ENCODE results near the gene ATG16L1.

Gene ATG16L1

GRCh38 chr2:233251306-233252116 is at the start of gene ATG16L1 (continued):
- TF ChIP-seq HIC1 (tag by site-specific recombination; IDR thresholded peaks at IDR 0.05) = peak; percentile 94
- TF ChIP-seq ZNF626 (tag by site-specific recombination; IDR thresholded peaks at IDR 0.05) = no peak
- TF ChIP-seq, protein P1, sequence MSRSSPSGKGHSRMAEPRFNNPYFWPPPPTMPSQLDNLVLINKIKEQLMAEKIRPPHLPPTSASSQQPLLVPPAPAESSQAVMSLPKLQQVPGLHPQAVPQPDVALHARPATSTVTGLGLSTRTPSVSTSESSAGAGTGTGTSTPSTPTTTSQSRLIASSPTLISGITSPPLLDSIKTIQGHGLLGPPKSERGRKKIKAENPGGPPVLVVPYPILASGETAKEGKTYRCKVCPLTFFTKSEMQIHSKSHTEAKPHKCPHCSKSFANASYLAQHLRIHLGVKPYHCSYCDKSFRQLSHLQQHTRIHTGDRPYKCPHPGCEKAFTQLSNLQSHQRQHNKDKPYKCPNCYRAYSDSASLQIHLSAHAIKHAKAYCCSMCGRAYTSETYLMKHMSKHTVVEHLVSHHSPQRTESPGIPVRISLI (tag by site-specific recombination; IDR thresholded peaks at IDR 0.05) = no peak
- TF ChIP-seq ZNF394 (tag by site-specific recombination; IDR thresholded peaks at IDR 0.05; ENCODE audit: borderline replicate concordance) = 0 out of 2 replicates have a peak, but pooled peaks have one; percentile 39
- TF ChIP-seq ZNF404 (tag by site-specific recombination; IDR thresholded peaks at IDR 0.05) = no peak
- no peak for TF ChIP-seq SCRT1 (tag by site-specific recombination; IDR thresholded peaks at IDR 0.05; ENCODE audit: borderline replicate concordance)
- no peak for TF ChIP-seq REPIN1 (tag by site-specific recombination; IDR thresholded peaks at IDR 0.05; ENCODE audit: low read depth)
- TF ChIP-seq ZNF184 (tag by site-specific recombination; IDR thresholded peaks at IDR 0.05) = no peak
- TF ChIP-seq ZBTB44 (tag by site-specific recombination; IDR thresholded peaks at IDR 0.05) = no peak
- TF ChIP-seq MEIS1 (CRISPR knock-in tag; IDR thresholded peaks at IDR 0.05; ENCODE audit: borderline replicate concordance) = no peak
- TF ChIP-seq KLF10 (tag by site-specific recombination; IDR thresholded peaks at IDR 0.05) = no peak
- TF ChIP-seq ZBTB8A (tag by site-specific recombination; IDR thresholded peaks at IDR 0.05) = peak; percentile 96
- TF ChIP-seq, protein P2, sequence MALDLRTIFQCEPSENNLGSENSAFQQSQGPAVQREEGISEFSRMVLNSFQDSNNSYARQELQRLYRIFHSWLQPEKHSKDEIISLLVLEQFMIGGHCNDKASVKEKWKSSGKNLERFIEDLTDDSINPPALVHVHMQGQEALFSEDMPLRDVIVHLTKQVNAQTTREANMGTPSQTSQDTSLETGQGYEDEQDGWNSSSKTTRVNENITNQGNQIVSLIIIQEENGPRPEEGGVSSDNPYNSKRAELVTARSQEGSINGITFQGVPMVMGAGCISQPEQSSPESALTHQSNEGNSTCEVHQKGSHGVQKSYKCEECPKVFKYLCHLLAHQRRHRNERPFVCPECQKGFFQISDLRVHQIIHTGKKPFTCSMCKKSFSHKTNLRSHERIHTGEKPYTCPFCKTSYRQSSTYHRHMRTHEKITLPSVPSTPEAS (tag by site-specific recombination; IDR thresholded peaks at IDR 0.05) = peak; percentile 73
- TF ChIP-seq ZNF391 (tag by site-specific recombination; IDR thresholded peaks at IDR 0.05; ENCODE audit: borderline replicate concordance, low read depth) = no peak
- no peak for TF ChIP-seq ZNF23 (tag by site-specific recombination; IDR thresholded peaks at IDR 0.05; ENCODE audit: borderline replicate concordance)
- TF ChIP-seq ZFP3 (tag by site-specific recombination; IDR thresholded peaks at IDR 0.05; ENCODE audit: low read depth) = no peak
- no peak for TF ChIP-seq ZNF530 (tag by site-specific recombination; IDR thresholded peaks at IDR 0.05; ENCODE audit: low read depth)
- TF ChIP-seq GLIS1 (tag by site-specific recombination; IDR thresholded peaks at IDR 0.05) = no peak
- TF ChIP-seq CTCF (tag by site-specific recombination; IDR thresholded peaks at IDR 0.05) = peak; percentile 99
- no peak for TF ChIP-seq ZNF311 (tag by site-specific recombination; IDR thresholded peaks at IDR 0.05; ENCODE audit: borderline replicate concordance)
- no peak for TF ChIP-seq KLF1 (tag by site-specific recombination; IDR thresholded peaks at IDR 0.05)
- no peak for TF ChIP-seq ZNF2 (tag by site-specific recombination; IDR thresholded peaks at IDR 0.05)
- peak; percentile 57; the same call in 1 of the 2 replicates for TF ChIP-seq SP7 (tag by site-specific recombination; IDR thresholded peaks at IDR 0.05)
- TF ChIP-seq HOXA7 (CRISPR knock-in tag; IDR thresholded peaks at IDR 0.05; ENCODE audit: borderline replicate concordance) = no peak
- TF ChIP-seq ZNF426 (tag by site-specific recombination; IDR thresholded peaks at IDR 0.05) = no peak
- no peak for TF ChIP-seq ZNF202 (tag by site-specific recombination; IDR thresholded peaks at IDR 0.05; ENCODE audit: borderline replicate concordance)
- no peak for TF ChIP-seq WT1 (tag by site-specific recombination; IDR thresholded peaks at IDR 0.05)
- TF ChIP-seq ZNF558 (tag by site-specific recombination; IDR thresholded peaks at IDR 0.05) = no peak
- no peak for TF ChIP-seq ZBTB48 (tag by site-specific recombination; IDR thresholded peaks at IDR 0.05)

Measured in HEK293 (cell line).